ENCODE measurements around the gene ANKRD13A. TPM values are rescaled to one million over a fixed set of nuclear protein-coding genes. Genes with fewer than 3 reads are reported as not detected.
"Not testable (repeated sequence)": the region's sequence is repeated elsewhere in the genome, so short reads cannot be mapped to it uniquely, and the experiment has no call there.

Gene ANKRD13A
- total RNA-seq, 3 donors from 2014 or later, result 30.6 to 42.7 (median 38.8) TPM

GRCh38 chr12:110062241-110062640 is 63.0 kb downstream of the ANKRD13A start:
- H3K4me3 Mint-ChIP-seq, result no peak overlapping the region
- peaks cover 11% of the 10 kb centered on the region for H3K4me1 Mint-ChIP-seq (ENCODE audit: low read depth)
- DNase-seq, result no peak
- H3K9me3 Mint-ChIP-seq, result no peaks in the 10 kb centered on the region
- no peak for ATAC-seq
- H3K36me3 Mint-ChIP-seq (ENCODE audit: insufficient read depth), result no peaks in the 10 kb centered on the region
- no peaks in the 10 kb centered on the region for H3K27me3 Mint-ChIP-seq (ENCODE audit: low read depth)

GRCh38 chr12:110065540-110065939 is 66.3 kb downstream of the ANKRD13A start:
- Mint-ChIP-seq H3K27me3 (ENCODE audit: low read depth) (no peaks in the 10 kb centered on the region), H3K4me3 (no peak overlapping the region), H3K4me1 (ENCODE audit: low read depth) (peaks cover 4% of the 10 kb centered on the region), H3K9me3 (no peaks in the 10 kb centered on the region), H3K36me3 (ENCODE audit: insufficient read depth) (no peaks in the 10 kb centered on the region)
- ATAC-seq (peak in 1 of 2 donors; percentile 67), DNase-seq (no peak)

- DNase-seq, result no peak
- no peak for ATAC-seq
- Mint-ChIP-seq H3K36me3 (ENCODE audit: insufficient read depth) (no peaks in the 10 kb centered on the region), H3K9me3 (no peaks in the 10 kb centered on the region), H3K4me3 (no peak overlapping the region), H3K27me3 (ENCODE audit: low read depth) (no peaks in the 10 kb centered on the region), H3K4me1 (ENCODE audit: low read depth) (peaks cover 8% of the 10 kb centered on the region)
Observed at GRCh38 chr12:110067531-110067930, 68.3 kb downstream of the ANKRD13A start.

GRCh38 chr12:110068115-110068514 is 68.9 kb downstream of the ANKRD13A start:
- DNase-seq; H3K36me3 Mint-ChIP-seq (ENCODE audit: insufficient read depth); ATAC-seq; H3K27me3 Mint-ChIP-seq (ENCODE audit: low read depth); H3K4me3 Mint-ChIP-seq; H3K9me3 Mint-ChIP-seq: not testable (repeated sequence)
- peaks cover 12% of the 10 kb centered on the region for H3K4me1 Mint-ChIP-seq (ENCODE audit: low read depth)

- peaks cover 18% of the 10 kb centered on the region for H3K4me1 Mint-ChIP-seq (ENCODE audit: low read depth)
- H3K9me3 Mint-ChIP-seq, result no peaks in the 10 kb centered on the region
- ATAC-seq (no peak), DNase-seq (no peak)
- no peaks in the 10 kb centered on the region for H3K27me3 Mint-ChIP-seq (ENCODE audit: low read depth)
- H3K36me3 Mint-ChIP-seq (ENCODE audit: insufficient read depth), result no peaks in the 10 kb centered on the region
- H3K4me3 Mint-ChIP-seq, result no peak overlapping the region
Observed at GRCh38 chr12:110068654-110069053, 69.4 kb downstream of the ANKRD13A start.

DNA sequence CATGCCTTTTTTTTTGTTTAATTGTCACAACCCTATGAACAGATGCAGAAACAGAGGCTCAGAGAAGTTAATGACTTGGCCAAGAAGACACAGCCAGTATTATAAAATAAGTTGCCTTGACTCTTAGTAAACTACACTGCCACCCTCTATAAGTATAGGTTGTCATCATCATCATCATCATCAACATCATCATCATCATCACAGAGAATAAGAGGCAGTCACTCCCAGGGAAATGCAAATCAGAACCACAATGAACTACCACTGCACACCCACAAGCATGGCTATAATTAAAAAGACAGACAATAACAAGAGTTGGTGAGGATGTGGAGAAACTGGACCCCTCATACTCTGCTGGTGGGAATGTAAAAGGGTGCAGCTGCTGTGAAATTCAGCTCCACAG is 72.3 kb downstream of the ANKRD13A start:
- H3K27me3 Mint-ChIP-seq (ENCODE audit: low read depth), result no peaks in the 10 kb centered on the region
- H3K4me1 Mint-ChIP-seq (ENCODE audit: low read depth), result peaks cover 29% of the 10 kb centered on the region
- no peaks in the 10 kb centered on the region for H3K36me3 Mint-ChIP-seq (ENCODE audit: insufficient read depth)
- DNase-seq (no peak), ATAC-seq (no peak)
- no peaks in the 10 kb centered on the region for H3K9me3 Mint-ChIP-seq
- no peak overlapping the region for H3K4me3 Mint-ChIP-seq

- Mint-ChIP-seq H3K4me1 (ENCODE audit: low read depth) (peaks cover 29% of the 10 kb centered on the region), H3K36me3 (ENCODE audit: insufficient read depth) (no peaks in the 10 kb centered on the region)
Observed at GRCh38 chr12:110071967-110072366, 72.7 kb downstream of the ANKRD13A start.

GRCh38 chr12:110072636-110073035 is 73.4 kb downstream of the ANKRD13A start:
- peaks cover 31% of the 10 kb centered on the region for H3K4me1 Mint-ChIP-seq (ENCODE audit: low read depth)
- not testable (repeated sequence) for H3K36me3 Mint-ChIP-seq (ENCODE audit: insufficient read depth)

More at GRCh38 chr12:110071967-110072366, 72.7 kb downstream of the ANKRD13A start:
- H3K27me3 Mint-ChIP-seq (ENCODE audit: low read depth), result no peaks in the 10 kb centered on the region
- ATAC-seq (no peak), DNase-seq (no peak)
- H3K9me3 Mint-ChIP-seq, result no peaks in the 10 kb centered on the region
- H3K4me3 Mint-ChIP-seq, result peak overlapping the region; percentile 60

GRCh38 chr12:110073049-110073831 is 74.0 kb downstream of the ANKRD13A start:
- DNase-seq, result peak; percentile 13
- H3K36me3 Mint-ChIP-seq (ENCODE audit: insufficient read depth), result no peaks in the 10 kb centered on the region
- H3K27me3 Mint-ChIP-seq (ENCODE audit: low read depth), result no peaks in the 10 kb centered on the region
- peak; percentile 59 to 73 for ATAC-seq
- H3K9me3 Mint-ChIP-seq, result no peaks in the 10 kb centered on the region
- H3K4me3 Mint-ChIP-seq, result peak overlapping the region; percentile 86
- peaks cover 32% of the 10 kb centered on the region for H3K4me1 Mint-ChIP-seq (ENCODE audit: low read depth)

More at GRCh38 chr12:110072636-110073035, 73.4 kb downstream of the ANKRD13A start:
- peak overlapping the region; percentile 86 for H3K4me3 Mint-ChIP-seq
- H3K27me3 Mint-ChIP-seq (ENCODE audit: low read depth); DNase-seq; ATAC-seq; H3K9me3 Mint-ChIP-seq: not testable (repeated sequence)

- Mint-ChIP-seq H3K9me3 (no peaks in the 10 kb centered on the region), H3K27me3 (ENCODE audit: low read depth) (no peaks in the 10 kb centered on the region), H3K4me1 (ENCODE audit: low read depth) (peaks cover 37% of the 10 kb centered on the region), H3K36me3 (ENCODE audit: insufficient read depth) (no peaks in the 10 kb centered on the region), H3K4me3 (no peak overlapping the region)
- ATAC-seq (no peak), DNase-seq (no peak)
Observed at GRCh38 chr12:110074089-110074488, 74.9 kb downstream of the ANKRD13A start.

DNA sequence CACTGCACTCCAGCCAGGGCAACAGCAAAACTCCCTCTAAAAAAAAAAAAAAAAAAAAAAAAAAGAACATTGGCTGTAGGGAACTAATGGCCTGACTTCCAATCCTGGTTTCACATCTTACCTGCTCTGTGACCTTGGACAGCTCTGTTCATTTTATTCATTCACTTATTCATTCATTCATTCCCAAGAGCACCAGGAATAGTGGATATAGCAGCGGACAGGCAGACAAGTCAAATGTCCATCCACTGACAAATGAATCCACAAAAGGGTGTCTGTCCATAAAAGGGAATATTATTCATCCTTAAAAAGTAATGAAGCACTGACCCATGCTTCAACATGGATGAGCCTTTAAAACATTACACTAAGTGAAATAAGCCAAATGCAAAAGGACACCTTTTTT is 76.7 kb downstream of the ANKRD13A start:
- H3K9me3 Mint-ChIP-seq, result peaks cover 3% of the 10 kb centered on the region
- H3K27me3 Mint-ChIP-seq (ENCODE audit: low read depth), result no peaks in the 10 kb centered on the region
- ATAC-seq (no peak), DNase-seq (no peak)
- no peak overlapping the region for H3K4me3 Mint-ChIP-seq
- peaks cover 2% of the 10 kb centered on the region for H3K36me3 Mint-ChIP-seq (ENCODE audit: insufficient read depth)
- H3K4me1 Mint-ChIP-seq (ENCODE audit: low read depth), result peaks cover 52% of the 10 kb centered on the region

GRCh38 chr12:110077800-110078199 is 78.6 kb downstream of the ANKRD13A start:
- Mint-ChIP-seq H3K4me1 (ENCODE audit: low read depth) (peaks cover 43% of the 10 kb centered on the region), H3K4me3 (no peak overlapping the region), H3K9me3 (peaks cover 3% of the 10 kb centered on the region), H3K27me3 (ENCODE audit: low read depth) (no peaks in the 10 kb centered on the region), H3K36me3 (ENCODE audit: insufficient read depth) (peaks cover 2% of the 10 kb centered on the region)
- no peak for DNase-seq
- no peak for ATAC-seq

GRCh38 chr12:110079477-110080400 is 80.5 kb downstream of the ANKRD13A start:
- peak; percentile 61 for DNase-seq
- Mint-ChIP-seq H3K36me3 (ENCODE audit: insufficient read depth) (peaks cover 2% of the 10 kb centered on the region), H3K4me3 (peak overlapping the region; percentile 71), H3K4me1 (ENCODE audit: low read depth) (peaks cover 25% of the 10 kb centered on the region), H3K9me3 (peaks cover 3% of the 10 kb centered on the region), H3K27me3 (ENCODE audit: low read depth) (no peaks in the 10 kb centered on the region)
- ATAC-seq, result peak; percentile 90 to 92

DNA sequence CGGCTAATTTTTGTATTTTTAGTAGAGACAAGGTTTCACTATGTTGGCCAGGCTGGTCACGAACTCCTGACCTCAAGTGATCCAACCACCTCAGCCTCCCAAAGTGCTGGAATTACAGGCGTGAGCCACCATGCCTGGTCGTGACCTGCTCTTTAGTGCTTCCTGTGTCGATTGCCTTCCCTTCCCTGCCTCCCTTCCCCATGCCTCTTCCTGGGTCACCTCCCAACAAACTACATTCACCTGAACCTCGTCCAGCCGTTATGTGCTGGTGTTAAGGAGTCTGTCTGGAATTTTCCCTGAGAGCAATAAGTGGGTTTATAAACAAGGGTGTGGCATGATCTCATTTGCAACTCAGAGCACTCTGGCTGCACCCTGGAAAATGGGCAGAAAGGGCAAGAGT is 81.2 kb downstream of the ANKRD13A start:
- H3K4me3 Mint-ChIP-seq, result peak overlapping the region; percentile 16
- peaks cover 2% of the 10 kb centered on the region for H3K36me3 Mint-ChIP-seq (ENCODE audit: insufficient read depth)
- no peak for DNase-seq
- no peak for ATAC-seq
- peaks cover 23% of the 10 kb centered on the region for H3K4me1 Mint-ChIP-seq (ENCODE audit: low read depth)
- peaks cover 3% of the 10 kb centered on the region for H3K9me3 Mint-ChIP-seq
- no peaks in the 10 kb centered on the region for H3K27me3 Mint-ChIP-seq (ENCODE audit: low read depth)

Data from activated T-cell treated with anti-CD3 and anti-CD28 coated beads, Interleukin-2, amount 50 U/mL, for 4 hours (primary cell).